NCI-H1436 (cell line): ENCODE data around the gene ASTN2.

ENCODE experiments used
- DNase-seq: peaks from one replicate; lab custom pipeline; 2025; lab: John Stamatoyannopoulos, UW

ASTN2 gene

DNA sequence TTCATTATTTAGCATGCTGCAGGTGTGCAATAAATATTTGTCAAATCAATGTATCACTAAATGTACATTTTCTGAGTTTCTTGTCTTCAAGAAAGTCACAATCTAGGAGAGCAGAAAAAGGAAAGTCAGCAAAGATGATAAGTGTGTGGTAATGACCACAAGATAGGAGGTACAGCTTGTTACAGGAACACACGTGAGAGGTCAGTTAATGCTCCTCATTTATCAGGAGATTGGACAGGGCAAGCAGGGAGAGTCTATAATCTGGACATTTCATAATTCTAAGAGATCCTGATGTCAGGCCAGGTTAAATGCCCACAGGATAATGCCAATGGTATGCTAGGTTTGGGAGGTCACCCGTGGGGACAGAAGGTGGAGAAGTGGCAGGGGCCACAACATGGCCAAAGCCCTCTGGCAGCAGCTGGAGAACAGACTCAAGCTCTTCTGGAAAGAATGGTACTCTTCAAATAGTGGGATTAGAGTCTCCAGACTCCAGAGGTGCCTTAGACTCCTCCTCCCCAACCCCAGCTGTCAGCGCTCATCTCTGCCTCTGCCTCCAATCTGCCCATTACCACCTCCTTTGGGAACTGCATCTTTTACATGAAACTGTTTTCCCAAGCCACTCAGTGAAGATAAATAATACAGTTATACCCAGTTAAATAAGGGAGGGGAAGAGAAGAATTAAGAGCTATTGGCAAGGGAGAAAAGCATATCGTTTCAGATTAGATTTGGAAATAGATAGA, 114.3 kb downstream of the ASTN2 start:
- no peak for DNase-seq

DNA sequence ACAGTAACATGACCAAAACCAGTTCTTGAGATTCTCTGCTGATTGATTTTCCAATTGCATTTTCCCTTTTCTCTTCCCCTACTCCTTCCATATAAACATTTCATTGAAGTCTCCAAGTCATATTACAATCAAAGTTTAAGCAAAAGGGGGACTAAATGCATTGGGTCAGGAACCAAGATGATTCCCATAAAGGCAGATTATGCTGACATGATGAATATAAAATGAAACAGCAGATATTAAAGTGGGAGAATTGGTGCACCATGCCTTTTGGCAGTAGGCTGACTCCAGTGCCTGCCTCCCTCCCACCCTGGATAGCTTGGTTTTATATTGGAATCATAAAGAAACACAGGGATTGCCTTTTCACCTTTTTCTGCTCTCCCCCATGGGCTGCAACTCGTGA, 118.4 kb downstream of the ASTN2 start:
- DNase-seq = no peak

DNA sequence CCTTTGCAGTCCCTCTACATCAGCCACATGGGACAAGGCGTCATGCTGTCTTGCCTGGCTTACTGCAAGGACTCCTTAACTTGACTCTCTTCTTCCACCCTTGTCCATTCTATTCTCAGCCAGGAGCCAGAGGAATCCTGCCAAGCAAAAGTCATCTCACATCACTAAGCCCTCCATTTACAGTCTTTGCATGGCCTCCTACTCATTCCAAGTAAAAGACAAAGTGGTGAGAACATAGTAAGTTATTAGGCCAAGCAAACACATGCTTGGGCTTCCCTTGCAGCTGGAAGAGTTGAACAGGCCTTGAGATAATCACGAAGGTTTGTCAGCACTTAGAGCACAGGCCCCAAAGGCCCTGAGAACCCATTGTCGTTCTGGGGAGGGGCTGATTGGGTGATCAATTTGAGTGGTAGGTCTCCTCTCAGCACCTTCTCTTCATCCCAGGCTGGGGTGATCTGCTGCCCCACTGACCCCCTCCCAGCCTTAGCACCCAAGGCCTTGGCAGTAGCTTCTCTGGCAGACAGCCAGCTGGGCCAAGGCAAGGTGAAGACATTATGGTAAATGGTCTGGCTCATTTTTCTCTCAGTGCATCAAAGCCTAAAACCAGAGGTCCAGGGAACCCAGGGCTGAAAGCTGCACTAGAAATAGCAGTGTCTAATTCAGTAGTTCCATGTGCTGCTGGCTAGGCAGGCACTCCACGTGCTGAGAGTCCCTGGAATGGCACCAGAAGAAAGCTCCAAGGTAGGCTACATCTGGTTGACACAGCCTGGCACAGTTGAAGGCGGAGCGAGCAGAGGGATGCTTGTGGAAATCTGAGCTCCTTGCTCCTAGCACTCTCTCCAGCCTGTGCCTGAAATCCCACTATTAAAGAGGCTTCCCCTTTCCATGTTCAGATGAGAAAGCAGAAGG, 121.4 kb downstream of the ASTN2 start:
- DNase-seq = no peak

DNA sequence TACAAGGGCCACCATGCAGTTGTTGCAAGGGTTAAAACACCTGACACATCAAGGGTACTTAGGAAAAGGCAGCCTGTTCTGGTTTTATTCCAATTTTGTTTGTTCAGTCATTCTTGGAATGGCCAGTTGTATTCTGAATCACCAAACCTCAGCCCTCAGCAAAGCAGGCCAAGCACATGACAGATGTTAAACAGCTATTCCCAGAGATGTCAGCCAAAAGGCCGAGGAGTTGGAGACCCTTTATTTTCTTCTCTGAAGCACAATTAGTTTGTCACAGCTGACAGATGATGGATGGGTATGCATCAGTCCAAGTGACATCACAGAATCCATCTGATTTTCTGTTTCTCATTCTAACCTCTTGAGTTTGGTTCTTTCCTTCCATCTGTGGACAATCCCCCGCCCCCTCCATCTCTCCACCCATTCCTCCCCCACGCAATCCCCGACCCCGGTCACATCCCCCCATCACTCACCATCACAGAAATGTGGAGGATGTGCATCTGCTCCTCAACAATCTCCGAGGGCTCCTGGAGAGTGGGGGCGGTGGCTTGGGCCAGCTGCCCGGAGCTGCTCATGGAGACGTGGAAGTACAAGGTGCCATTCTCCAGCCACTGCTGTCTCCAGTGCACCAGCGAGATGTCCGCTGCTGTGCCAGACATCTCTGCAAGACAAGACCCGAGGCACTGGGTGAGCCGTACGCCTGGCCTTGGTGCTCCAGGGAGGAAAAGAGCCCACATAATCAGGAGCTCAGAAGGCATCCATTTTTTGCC, 123.8 kb downstream of the ASTN2 start:
- DNase-seq = no peak

DNA sequence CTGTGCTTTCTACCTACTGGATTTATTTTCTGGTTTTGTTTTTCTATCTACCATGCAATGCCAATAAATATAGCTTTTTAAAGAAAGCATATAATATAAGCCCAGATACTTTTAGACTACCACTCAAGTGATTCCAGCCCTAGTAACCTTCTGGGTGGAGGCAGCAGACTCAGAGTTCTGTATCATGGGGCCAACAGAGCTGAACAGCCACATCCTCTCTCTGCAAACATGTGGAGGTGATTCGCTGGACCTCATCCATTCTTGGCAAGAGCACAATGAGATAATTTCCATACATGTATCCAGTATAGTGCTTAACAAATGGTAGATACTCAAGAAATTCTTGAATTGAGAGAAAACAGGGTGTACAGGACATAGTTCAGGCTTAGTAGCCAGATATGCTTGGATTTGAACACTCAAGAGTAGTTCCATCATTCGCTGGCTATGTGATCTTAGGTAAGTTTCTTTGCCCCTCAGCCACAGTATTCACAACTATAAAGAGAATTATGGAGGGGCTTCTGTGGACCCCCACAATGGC, 124.5 kb downstream of the ASTN2 start:
- DNase-seq = no peak

DNA sequence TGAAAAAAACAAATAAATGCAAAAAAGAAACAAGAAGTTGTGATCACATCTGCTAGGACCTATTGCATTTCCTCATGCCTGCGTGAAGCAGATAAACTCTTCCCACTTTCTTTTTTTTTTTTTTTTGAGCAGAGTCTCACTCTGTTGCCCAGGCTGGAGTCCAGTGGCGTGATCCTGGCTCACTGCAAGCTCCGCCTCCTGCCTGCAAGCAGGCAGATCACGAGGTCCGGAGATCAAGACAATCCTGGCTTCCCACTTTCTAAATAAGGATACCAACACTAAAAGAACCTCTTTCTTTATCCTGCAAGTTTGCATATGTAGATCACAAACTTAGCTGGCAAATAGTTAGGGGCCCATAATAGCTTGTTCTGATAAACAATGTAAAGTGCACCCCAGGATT, 128.6 kb downstream of the ASTN2 start:
- no peak for DNase-seq

DNA sequence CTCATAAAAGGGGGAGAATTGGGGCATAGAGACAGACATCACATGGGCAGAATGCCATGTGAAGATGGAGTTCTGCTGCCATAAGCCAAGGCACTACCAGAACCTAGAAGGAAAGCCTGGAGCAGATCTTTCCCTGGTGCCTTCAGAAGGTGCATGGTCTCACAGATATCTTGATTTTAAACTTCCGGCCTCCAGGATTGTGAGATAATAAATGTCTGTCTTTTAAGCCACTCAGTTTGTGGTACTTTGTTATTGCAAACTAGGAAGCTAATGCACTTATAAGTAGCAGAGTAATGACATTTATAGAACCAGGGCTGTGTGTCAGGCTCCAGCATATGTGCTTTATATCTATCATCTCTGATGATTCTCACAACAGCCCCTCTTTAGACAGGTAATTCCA, 130.4 kb downstream of the ASTN2 start:
- DNase-seq = no peak

DNA sequence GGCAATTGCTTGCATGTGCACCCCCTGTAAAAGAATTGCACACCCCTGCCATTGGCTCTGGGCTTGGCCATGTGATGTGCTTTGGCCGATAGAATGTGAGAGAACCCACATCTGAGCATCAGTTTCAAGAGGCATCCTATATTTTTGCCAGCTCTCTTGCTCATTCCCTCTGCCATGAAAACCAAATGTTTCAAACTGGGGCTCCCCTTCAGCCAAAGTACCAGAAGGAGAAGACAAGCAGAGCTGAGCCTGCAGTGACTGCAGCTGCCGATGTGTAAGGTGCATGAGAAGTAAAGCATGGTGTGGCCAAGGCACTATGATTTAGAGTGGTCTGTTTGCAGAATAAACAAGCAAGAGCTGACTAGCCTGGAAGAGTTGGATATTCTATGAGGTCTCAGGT, 132.3 kb downstream of the ASTN2 start:
- DNase-seq = no peak

DNA sequence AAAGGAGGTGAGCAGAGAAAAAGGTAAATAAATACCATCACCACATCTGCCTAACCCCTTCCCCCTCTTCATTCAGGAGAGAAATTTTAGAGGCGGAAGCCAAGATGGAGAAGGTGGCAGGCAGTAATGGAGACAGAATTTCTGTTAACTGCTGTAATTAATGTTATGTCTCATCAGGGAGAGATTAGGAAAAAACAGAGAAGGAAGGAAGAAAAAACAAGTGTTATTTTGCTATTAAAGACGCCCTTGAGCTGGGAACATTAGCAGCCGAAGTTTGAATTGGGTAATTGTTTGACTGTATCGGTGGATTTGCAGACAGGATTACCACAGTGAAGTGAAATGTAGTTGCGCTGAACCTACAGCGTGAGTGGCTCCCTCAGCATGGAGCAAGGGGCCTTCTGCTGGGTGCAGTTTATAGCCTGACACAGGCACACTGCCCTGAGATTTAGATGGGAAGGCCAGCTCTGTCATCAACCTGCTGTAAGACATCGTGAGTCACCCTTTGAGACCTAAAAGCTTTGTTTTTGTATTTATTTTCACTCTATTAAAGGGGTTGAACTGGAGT, 136.3 kb downstream of the ASTN2 start:
- DNase-seq = peak; percentile 51

DNA sequence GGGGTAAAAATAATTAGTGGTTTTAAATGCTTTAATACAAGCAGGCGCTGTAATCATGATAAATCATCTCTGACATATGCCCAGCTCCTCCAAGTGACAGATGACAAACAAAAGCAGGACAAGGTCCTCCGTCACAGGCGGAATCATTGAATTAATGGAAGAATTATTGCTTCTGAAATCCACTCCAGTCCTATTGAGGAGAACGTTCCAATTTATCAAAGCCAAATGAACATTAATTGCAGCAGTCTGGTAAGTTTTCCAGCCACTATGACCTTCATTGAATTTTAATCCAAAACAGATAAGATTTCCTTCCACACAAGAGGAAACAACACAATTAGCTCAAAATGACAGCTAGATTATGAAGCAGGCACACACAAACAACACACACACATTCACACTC, 136.8 kb downstream of the ASTN2 start:
- peak; percentile 48 for DNase-seq

DNA sequence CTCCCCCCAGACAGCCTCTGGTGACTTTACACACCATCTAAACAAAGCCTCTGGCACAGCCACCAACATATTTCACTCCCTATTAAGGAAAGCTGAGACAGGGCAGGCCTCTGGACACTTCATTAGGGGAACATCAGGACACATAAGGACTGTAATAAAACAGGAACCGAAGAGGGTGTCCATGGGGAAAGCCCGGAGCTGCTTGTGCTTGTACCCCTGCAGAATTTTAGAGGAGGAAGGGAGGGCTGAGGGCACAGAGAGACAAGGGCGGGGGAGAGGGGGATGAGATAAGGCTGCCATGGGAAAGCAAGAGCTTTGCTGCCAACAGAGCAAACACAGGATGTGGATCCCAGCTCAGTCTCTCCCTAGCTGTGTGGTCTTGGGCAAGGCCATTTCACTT, 138.4 kb downstream of the ASTN2 start:
- DNase-seq = no peak

DNA sequence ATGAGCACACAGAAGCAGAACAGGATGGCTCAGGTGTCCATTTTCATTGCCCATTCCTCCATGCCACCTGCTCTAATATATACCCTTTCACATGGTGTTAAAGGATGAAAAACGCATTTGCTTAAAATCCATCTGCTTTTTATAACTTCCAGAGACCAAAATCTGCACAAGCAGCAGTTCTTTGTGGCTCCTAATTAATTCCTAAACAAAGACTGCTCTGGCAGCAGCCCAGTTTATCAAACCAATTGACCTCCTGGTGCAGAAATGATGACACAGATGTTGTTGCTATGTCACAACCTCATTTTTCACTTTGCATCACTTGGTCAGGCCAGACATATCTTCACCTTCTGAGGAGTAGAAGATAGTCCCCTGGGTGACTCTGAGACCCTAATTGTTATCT, 141.2 kb downstream of the ASTN2 start:
- no peak for DNase-seq

DNA sequence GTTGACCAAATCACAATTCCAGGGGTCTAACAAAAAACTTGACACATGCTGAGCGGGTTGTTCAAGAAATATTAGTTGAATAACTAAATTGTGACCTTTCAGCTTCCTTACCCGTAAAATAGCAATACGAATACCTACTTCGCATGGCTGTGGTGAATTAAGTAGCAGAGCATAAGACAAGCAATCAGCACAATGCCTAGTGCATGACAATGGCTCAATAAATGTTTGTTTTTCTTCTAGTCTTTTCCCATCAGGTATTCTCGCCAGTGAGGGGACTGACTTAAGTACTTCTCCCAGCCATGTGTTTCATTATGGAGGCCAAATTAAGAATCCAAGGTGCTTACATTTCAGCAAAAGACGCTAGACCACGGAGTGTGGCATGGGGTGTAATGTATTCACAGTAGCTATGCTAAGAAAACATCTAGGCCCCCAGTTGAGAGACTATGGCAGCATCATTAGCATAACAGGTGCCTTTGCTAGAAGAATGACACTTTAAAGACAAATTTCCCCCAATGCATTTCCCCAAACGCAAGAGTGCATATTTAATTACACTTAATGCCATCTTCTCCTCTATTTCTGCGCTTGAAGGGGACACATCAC, 145.9 kb downstream of the ASTN2 start:
- peak; percentile 19 for DNase-seq

DNA sequence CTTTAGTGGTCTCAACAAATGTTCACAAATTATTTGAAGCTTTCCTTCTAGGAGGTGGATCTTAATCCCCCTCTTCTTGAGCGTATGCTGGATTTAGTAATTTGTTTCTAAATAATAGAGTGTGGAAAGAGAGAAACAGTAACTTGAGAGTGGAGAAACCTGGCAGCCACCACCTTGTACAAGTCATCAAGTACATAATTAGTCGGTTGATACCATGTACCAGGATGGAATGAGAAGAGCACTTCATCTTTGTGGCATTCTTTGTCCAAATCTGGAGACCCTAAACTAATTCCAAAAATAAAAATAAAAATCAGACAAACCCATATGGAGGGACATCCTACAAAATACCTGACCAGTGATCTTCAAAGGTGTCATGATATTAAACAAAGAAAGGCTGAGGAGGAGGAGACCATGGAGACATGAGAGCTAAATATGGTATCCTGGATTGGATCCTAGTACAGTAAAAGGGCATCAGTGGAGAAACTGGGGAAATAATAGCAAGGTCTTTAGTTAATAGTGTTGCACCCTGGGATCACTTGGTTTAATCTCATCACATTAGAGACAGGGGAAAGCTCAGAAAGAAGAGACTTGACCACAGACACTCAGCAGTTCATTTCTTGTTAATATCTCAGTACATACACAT, 147.9 kb downstream of the ASTN2 start:
- DNase-seq = no peak

DNA sequence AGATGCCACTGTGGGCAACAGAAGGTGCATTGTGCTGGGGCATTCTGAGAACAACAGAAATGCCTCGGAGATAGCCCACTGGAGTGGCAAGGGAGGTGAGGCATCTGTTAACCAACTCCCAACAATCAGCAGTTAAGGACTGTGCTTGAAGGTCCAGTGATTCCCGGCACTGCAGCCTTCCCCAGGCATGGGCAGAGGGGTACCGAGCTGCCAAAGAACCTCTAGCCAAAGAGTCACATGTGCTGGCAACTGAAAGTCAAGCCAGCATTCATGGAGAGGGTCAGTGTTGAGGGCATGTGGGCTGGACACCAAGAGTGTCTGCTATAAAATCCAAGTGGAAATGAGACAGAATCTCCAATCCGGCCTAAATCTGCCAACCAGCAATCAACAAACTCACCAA, 149.6 kb downstream of the ASTN2 start:
- DNase-seq = no peak

DNA sequence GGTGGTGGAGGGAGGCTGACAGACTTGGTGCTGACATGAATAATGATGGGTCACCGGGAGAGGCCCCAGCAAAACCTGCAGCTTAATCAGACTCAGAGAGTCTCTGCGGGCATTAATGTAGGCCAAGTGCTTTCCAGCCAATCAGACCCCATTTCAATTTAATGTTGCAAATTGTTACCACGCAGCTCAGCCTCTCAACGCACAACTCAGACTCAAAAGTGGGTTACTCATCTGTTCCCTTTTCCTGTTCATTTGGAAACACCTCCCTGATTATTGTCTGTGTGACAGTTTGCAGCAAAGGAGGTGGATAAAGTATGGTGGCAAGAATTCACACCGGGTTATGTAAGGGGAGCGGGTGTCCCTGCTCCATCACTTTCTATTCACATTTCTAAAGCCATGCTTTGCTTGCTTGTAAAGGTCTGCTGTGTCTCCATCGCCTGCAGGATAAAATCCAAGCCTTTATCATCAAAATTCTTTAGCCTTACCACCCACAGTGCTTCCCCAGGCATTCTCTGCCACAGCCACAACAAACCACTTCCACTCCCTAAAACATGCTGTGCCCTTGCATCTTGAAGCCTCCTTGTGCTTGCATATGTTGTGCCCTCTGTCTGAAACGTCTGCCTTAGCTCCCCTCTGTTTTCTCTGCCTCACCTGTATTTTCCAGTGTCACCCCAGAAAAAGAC, 156.5 kb downstream of the ASTN2 start:
- peak; percentile 6 for DNase-seq

DNA sequence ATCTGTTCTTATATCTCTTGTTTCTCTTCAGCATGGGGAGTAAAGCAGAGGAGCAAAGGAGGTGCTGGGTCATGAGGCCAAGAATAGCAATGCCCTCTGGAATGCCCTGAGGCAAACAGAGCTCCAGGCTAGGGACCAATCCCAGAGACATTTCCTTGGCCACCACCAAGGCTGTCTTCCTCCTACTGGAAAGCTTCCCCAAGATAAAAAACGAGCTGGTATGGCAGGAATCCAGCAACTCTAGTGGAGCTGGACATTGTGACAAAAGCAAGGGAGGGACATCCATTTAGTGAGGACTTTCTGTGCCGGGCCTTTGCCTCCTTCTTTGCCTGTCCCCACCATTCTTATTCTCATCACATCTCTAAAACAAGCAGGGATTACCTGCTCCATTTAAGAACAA, 161.6 kb downstream of the ASTN2 start:
- no peak for DNase-seq

DNA sequence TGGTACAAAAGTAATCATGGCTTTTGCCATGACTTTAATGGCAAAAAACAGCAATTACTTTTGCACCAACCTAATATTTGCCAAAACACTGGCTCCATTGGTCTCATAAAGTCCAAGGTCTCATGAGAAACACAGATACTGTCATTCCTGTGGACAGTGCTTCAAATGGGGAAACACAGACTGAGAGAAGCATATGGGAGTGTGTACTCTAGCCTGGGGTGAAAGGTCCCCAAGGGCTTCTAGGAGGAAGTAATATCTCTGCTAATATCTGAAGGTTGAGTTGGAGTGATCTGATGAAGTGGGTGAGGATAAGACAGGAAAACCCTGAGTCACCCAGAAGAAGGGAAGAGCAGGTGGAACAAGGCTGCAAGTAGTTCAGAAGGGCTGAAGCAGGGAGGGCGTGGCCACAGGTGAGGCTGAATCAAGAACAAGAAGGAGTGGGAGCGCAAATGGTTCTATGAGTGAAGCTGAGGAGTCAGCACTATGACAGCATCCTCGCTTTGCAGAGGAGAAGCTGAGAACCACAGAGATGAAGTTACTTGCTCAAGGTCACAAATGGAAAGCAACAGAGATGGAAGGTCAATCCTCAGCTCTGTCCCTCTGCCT, 164.1 kb downstream of the ASTN2 start:
- DNase-seq = no peak

DNA sequence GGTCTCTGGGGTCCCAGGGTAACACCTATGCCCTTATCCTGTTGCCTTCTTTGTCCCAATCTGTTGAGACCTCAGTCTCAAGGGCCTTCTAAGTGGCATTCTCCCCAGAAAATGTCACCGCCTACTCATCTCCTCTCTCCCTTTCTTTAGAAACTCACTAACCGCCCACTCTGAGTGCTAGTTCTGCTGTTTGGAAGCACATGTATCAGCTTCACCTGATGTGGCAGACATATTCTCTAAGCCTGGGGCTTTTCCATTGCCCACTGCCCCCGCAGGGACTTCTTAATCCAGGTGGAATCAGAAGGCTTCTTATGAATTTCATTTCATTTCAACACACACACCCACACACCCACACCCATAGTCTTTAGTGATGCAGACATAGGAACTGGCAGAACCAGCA, 165.1 kb downstream of the ASTN2 start:
- DNase-seq = no peak

DNA sequence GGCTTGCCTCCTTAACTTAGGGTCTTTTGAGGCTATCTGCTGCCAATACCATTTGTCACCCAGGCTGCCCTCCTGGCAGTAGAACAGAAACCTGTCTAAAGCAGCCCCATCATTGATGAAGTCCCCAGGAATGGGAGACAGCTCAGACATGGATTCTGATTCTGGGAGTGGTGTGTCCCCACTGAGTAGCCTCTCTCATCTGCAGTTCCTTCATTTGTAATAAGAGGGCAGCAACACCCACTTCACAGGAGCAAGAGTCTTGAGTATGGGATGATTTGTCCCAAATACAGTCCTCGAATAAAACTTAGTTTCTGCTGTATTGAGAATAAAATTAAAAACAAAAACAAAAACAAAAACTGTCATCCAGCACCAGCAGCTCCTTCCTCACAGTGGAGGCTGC, 167.6 kb downstream of the ASTN2 start:
- peak; percentile 10 for DNase-seq
